Jurkat, Clone E6-1 (cell line): ENCODE data around the gene TRUB2.
"Not testable (repeated sequence)": the region's sequence is repeated elsewhere in the genome, so short reads cannot be mapped to it uniquely, and the experiment has no call there.

Source experiments
- DNase-seq: peaks from one replicate; pipeline ENCODE4 v3.0.0-alpha.2; 2011; ENCODE audit warnings: low read depth, low spot score
- H3K4me3 ChIP-seq: 2 replicates; pipeline ENCODE4 v1.5.1; 2011; ENCODE audit warnings: mild to moderate bottlenecking, low read length, control low read depth, moderate library complexity

The TRUB2 gene

DNA sequence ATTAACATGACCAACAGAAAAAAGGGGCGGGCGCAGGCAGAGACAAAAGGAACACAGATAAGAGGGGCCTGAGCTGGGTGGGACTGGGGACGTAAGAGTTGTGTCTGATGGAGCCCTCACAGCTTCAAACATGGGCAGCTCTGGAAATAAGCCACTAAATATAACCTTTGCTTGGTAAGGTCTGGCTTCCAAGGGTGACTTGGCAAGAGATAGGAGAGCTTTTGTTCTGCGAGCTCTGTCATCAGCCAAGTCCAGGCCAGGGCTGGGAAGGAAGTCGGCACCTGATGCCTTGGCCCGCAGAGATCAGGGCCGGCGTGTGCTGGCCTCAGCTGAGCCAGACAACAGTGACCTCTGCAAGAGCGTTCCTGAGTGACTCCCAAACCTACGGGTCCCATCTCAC is 11.8 kb downstream of the TRUB2 start:
- no peak overlapping the region for H3K4me3 ChIP-seq
- DNase-seq: no peak

DNA sequence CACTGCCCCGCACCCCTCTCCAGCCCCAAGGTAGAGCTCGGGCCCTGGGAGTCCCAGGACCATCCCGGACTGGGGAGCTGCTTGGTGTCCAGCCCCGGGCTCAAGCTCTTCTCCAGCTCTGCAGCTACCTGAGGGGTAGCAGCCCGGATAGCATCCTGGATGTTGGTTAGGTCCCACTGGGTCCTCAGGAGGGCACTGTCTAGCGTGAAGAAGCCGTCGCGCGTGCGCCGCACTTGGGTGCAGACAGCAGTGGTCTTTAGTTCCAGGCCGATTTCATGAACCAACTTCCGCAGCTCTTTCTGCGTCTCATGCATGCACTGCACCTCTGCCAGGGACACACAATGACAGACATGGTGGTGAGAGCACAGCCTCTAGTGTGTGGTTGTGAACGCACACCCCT is 12.7 kb downstream of the TRUB2 start:
- no peak for DNase-seq
- H3K4me3 ChIP-seq: no peak overlapping the region

DNA sequence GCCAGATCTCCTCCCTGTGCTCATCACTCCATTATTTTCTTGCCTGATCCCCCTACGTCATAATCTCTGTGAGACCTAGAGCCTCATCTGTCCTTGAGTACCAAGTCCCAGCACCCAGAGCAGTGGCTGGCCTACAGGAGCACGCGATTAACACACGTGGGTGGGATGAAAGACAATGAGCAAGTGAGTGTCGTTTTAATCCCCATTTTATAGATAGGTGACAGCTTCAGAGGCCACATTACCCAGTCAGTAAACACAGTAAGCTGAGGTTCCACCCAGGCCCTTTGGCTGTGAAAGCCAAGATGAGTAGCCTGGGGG is 17.3 kb downstream of the TRUB2 start:
- no peak for DNase-seq
- H3K4me3 ChIP-seq: no peak overlapping the region

DNA sequence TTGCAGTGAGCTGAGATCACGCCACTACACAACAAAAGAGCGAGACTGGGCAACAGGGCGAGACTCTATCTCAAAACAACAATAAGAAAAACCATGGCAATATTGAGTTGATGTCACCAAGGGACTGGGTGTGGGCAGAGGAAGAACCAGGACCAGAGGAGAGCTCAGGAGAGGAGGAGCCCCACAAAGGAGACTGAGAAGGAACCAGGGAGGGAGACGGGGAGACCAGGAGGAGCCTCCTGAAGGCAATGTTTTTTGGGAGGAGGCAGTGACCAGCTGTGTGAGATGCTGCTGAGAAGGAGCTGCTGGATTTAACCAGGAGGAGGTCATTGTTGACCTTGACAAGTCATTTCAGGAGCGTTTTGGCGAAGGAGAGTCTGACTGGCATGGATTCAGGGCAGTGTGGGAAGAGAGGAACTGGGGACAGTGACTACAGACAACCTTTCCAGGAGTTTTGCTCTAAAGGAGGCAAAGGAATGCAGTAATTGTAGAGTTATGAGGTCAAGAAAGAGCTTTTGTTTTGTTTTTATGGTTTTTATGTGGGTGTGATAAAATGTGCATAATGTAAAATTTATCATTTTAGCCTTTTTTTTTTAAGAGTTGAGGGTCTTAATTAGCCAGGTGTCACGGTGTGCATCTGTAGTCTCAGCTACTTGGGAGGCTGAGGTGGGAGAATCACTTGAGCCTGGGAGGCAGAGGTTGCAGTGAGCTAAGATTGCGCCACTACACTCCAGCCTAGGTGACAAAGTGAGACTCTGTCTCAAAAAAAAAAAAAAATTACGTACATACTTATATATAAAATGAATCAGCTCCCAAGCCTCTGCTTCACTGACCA is 17.9 kb downstream of the TRUB2 start:
- no peak for DNase-seq

DNA sequence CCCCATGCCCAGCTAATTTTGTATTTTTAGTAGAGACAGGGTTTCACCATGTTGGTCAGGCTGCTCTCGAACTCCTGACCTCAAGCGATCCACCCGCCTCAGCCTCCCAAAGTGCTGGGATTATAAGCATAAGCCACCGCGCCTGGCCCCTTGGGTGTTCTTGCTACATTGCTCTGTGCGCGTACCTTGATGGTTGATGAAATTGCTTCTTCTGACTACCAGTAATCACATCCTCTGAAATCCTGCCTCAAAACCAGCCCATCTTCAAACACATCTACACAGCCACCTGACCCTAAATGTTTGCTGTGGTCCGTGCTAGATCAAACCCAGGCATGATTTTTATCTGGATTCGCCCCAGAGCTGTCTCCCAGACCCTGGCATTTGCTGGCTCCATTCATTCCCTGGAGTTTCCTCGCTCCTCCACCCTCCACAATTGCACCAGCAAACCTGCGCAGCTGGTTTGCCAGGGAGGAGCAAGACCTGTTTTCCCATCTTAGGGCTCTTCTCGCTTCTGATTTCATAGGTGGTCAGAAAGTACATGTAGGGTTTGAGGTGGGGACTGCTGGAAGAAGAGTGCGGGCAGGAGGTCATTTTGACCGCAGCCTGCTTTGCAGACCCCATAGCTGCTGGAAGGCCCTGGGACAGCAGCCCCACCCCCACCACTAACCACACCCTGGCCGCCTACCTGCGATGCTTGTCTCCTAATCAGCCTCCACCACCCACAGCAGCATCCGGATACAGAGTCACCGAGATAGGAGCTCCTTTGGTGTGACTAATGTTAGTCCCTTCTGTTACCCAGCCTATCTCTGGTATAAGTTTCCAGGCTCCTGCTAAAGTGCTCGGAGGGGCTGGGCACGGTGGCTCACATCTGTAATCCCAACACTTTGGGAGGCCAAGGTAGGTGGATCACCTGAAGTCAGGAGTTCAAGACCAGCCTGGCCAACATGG is 23.4 kb downstream of the TRUB2 start:
- no peak for DNase-seq
- H3K4me3 ChIP-seq: no peak overlapping the region

More for the DNA sequence above, 17.9 kb downstream of the TRUB2 start:
- no peak overlapping the region for H3K4me3 ChIP-seq

DNA sequence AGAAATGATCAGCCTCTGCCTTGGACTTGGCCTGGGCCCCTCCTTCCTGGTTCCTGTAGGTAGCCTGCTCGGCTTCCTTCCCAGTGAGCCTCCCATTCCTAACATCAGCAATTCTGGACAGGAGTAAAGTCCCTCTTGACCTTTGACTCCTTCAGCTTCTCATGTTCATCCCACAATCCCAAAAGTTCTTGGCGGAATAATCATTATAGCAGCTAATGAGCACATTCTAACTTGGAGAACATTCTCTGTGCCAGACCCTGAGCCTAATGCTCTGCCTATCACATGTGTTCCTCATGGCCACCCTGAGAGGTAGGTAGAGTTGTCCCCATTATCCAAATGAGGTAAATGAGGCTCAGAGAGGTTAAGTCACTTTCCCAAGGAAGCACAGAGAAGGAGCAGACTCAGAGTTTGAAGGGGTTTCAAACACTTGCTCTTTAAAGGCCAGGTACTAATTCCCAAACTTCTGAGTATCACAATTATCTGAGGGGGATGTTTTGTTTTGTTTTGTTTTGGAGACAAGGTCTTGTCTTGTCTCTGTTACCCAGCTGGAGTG is 24.9 kb downstream of the TRUB2 start:
- DNase-seq: no peak
- H3K4me3 ChIP-seq: no peak overlapping the region

DNA sequence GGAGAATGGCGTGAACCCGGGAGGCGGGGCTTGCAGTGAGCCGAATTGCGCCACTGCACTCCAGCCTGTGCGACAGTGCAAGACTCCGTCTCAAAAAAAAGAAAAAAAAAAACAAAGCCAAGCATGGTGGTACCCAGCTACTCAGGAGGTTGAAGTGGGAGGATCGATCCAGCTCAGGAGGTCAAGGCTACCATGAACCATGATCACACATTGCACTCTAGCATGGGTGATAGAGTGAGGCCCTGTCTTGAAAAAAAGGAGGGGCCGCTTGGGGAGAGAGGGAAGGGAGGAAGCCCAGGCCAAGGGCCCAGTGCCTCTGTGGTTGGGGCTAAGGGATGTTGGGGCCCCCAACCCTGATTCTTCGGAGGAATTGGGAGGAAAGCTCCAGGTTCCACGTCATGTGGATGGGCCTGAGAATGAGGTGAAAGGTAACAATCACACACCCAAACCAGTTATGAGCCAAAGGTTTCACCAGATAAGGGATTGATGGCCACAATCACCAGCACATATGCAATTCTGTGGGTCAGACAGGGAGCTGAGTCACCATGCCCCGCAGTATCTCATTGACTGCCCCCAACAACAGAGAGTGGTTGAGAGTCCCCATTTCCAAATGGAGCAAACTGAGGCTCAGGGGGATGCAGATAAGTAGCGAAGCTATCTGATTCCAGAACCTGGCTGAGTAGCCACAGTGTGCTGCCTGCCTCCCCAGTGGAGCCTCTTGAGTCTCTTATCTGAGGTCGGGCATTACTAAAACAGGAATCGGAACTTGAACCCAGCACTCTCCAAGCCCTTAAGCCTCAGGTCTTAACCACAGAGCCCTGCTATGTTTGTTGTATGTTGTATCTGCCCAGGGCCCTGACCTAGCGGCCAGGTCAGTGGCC is 25.7 kb downstream of the TRUB2 start:
- no peak for DNase-seq
- H3K4me3 ChIP-seq: no peak overlapping the region

DNA sequence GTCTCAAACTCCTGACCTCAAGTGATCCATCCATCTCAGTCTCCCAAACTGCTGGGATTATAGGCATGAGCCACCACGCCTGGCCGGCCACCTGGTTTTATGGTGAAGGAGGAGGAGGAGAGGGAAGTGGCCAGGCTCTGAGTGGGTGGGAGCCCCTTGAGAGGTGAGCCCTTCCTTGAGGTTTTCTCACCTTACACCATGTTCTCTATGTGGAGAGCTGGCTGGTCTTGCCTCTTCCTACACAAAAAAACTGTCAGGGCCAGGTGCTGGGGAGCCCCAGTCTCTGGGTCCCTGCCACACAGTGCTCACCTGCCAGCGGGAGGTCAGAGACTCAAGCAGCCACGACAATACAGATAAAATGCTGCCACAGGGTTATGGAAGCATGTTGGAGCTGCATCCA is 28.1 kb downstream of the TRUB2 start:
- H3K4me3 ChIP-seq: no peak overlapping the region
- no peak for DNase-seq

DNA sequence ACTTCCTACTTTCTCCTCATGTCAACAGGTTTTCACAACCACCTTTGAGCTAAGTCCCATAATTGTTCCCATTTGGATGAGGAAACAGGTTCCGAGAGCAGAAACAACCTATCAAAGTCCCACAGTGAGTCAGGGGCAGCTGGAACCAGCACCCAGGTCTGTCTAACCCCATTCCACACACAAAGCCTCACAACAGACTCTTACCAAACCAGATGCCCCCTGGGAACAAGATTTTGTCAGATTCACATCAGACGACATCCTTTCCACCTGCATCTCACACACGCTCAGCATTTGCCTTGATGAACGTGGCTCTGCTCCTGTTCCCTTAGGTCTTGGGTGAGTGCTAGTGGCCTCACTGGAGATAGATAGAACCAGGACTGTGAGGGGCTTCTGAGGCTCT is 29.2 kb downstream of the TRUB2 start:
- DNase-seq: peak; percentile 78

DNA sequence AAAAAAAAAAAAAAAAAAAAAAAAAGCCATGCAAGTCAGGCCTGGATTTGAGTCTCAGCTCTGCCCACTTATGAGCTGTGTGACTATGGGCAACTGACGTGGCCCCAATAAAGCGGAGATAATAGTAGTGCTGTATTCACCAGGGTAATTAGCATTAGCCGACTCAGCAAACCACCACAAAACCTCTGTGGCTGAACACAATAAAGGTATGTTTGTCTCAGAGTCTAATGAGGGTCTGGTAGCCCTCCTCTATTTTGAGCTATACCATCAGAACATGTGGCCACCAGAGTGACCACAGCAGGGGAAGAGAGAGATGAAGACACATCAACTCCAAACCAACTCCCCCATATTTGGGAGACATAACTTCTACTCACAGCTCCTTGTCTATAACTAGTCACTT is 30.2 kb downstream of the TRUB2 start:
- H3K4me3 ChIP-seq: no peak overlapping the region
- DNase-seq: no peak

More for the DNA sequence above, 29.2 kb downstream of the TRUB2 start:
- H3K4me3 ChIP-seq: no peak overlapping the region

DNA sequence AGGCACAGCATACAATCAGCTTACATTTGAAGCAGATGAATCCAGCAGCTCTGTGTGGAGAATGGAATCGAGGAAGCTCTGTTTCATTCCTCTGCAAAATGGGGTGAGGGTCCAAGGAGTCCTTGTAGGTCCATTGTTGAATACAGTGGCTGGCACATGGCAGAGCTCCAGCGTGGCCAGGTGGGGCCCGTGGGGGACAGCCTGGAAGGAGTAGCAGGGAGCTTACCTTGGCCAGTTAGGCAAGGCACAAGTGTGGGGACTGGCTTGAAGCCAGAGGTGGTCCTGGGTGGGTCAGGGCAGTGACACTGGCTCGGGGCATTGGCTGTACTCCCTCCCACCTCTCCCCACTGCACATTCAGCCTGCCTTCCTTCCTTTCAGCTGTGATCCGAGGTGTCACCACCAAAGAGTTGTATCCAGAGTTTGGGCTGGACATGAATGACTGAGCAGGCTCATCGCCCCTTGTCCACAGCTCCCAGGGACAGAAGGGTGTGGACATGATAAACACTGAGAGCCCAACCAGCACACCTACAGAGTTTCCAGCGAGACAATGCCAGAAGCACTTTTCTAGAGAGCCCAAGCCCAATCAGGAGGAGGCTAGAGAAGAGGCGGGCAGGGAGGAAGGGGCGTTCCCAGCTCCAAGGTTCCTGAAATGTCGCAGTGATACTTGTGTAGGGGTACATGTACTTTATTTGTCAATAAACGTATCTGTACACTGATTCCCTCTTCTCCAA is 33.8 kb downstream of the TRUB2 start:
- H3K4me3 ChIP-seq: no peak overlapping the region
- DNase-seq: no peak

DNA sequence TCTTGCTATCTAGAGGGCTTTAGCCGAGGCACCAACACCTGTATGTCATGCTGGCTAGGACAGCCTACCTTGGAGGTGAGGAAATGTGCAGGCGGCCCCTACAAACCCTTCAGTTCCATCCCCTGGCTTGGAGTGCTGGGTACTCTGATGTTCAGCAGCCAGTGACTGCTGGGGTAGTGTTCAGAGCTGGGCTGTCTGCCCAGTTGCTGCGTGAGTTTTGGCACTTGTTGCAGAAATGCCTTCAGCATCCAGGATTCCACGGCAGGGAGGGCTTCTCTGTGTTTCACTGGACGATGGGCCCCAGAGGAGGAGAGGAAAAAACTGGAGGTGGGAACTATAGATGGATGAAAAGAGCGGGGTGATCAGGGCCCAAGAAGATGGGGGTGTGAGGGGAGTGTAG is 35.8 kb downstream of the TRUB2 start:
- no peak for DNase-seq
- H3K4me3 ChIP-seq: no peak overlapping the region

DNA sequence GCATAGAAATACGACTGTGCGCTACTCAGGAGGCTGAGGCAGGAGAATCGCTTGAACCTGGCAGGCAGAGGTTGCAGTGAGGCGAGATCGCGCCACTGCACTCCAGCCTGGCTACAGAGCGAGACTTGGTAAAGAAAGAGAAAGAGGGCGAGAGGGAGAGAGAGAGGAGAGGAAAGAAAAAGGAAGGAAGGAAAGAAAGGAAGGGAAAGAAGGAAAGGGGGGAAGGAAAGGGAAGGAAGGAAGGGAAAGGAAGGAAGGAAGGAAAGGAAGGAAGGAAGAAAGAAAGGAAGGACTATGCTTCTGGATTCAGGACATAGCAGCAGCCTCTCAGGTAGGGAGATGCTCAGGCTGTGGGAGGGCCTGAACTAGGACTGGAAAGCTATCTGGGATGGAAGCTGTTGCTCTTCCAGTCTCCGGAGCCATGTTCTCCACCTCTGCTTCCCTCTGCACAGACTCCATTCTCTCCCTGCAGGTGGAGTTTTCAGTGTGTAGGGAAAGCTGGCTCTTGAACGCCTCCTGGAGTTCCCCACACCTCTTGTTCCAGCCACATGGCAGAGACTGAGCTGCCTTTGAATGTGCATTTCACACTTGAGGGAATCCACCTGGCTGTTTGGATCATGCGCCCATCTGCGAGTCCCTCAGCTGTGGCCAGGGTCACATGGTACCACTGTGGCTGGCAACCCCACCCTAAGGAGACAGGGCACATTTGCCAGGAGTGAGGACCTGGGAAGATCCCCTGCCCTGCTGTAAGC is 37.0 kb downstream of the TRUB2 start:
- no peak overlapping the region for H3K4me3 ChIP-seq
- DNase-seq: no peak

DNA sequence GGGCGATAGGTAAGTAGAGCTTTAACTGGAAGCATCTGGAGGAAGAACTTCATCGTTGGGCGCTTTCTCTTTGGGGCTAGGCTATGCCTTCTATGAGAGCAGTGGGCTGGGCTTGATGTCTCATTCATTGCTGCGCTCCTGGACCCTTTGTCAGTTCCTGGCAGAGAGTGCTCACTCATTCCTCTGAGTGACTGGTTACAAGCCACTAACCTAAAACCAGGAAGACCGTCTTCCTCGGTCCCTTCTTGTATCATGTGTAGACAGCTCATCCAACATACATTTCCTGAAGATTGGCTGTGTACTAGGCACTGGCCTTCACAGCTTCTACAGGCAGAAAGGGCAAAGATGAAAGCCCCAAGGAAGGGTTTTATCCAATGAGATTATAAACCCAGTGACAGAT is 39.7 kb downstream of the TRUB2 start:
- H3K4me3 ChIP-seq: no peak overlapping the region
- no peak for DNase-seq

DNA sequence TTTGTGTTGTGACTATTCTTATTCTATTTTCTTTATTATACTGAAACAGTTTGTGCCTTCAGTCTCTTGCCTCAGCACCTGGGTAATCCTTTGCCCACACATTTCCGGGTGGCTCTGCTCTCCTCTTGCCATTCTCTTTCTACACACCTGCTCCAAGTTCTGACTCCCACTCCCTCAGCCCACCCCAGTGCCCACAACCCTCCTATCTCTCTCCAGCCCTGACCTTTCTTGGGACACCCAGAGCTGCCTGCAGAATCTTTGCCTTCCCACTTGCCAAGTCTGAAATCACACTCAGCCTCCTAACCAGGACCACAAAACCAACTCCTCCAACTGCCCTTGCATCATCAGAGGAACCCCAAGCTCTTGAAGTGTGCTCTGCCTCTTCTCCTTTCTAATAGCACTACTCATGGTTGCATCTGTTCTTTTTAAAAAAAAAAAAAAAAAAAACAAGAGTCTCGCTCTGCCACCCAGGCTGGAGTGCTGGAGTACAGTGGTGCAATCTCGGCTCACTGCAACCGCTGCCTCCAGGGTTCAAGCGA is 42.1 kb downstream of the TRUB2 start:
- peak; percentile 96 for DNase-seq
- 0 out of 2 replicates have a peak overlapping the region, but pooled peaks have one; percentile 2 for H3K4me3 ChIP-seq

DNA sequence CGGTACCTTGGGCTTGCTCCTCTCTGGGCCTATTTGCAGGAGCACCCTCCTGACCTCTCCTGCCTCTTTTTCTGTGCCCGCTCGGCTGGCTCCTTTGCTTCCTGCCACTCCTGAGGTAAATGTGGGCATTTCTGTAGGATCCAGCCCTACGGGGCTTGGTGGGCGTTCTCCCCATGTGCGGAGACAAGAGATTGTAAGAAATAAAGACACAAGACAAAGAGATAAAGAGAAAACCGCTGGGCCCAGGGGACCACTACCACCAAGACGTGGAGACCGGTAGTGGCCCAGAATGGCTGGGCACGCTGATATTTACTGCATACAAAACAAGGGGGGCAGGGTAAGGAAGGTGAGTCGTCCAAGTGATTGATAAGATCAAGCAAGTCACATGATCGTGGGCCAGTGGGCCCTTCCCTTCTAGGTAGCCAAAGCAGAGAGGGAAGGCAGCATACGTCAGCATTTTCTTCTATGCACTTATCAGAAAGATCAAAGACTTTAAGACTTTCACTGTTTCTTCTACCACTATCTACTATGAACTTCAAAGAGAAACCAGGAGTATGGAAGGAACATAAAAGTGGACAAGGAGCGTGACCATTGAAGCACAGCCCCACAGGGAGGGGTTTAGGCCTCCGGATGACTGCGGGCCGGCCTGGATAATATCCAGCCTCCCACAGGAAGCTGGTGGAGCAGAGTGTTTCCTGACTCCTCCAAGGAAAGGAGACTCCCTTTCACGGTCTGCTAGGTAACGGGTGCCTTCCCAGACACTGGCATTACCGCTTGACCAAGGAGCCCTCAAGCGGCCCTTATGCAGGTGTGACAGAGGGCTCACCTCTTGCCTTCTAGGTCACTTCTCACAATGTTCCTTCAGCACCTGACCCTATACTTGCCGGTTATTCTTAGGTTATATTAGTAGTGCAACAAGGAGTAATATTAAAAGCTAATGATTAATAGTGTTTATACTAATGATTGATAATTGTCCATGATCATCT is 42.9 kb downstream of the TRUB2 start:
- DNase-seq: not testable (repeated sequence)

More for the DNA sequence above, 42.9 kb downstream of the TRUB2 start:
- H3K4me3 ChIP-seq: peak overlapping the region; percentile 15; the same call in 1 of the 2 replicates
